Cerebellar cortex (tissue), 1 donor: Measurements from ENCODE around the gene FAM216B.
"Not testable (repeated sequence)": the region's sequence is repeated elsewhere in the genome, so short reads cannot be mapped to it uniquely, and the experiment has no call there.

Experiments used
- DNase-seq: peaks from one replicate; pipeline ENCODE4 v3.0.0-alpha.2; 2015; ENCODE audit warnings: low spot score

The FAM216B gene

DNA sequence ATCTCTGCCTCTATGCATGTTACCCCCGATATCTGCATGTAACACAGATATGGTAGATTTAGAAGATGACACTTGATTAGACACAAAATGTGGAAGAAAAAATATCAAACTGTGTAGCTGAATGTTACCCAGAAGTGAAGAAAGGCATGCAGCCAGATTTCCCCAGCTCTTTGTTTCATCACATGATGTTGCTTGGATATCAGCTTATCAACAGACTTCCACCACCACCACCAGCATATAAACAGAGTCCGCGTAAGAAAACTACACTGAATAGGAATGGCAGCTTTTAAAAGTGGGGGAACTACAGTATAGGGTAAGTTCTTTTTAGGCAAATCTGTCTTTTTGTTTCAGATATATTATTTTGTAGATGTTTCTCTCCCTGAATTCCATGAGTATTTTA, at the start of gene FAM216B:
TSS of gene FAM216B (plus strand) at position 233 of the 400 bp plus-strand sequence. CDS start 2,484 bp downstream, outside the sequence.
- no peak for DNase-seq

DNA sequence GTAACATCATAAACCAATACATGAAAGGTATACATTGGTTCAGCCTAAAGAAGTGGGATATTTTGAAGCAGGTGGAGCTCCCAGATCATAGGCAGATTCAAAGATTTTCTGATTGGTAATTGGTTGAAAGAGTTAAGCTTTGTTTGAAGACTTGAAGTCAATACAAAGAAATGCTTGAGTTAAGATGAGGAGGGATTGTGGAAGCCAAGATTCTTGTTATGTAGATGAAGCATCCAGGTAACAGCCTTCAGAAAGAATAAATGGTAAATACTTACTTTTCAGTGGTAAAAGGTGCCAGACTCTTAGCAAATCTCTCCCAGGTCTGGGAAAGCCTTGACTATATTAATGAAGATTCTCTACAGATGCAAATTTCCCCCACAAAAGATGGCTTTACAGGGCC, 49.3 kb upstream of the FAM216B start:
- DNase-seq: no peak

- DNase-seq: no peak
Measured at GRCh38 chr13:42733046-42733445, 48.3 kb upstream of the FAM216B start.

DNA sequence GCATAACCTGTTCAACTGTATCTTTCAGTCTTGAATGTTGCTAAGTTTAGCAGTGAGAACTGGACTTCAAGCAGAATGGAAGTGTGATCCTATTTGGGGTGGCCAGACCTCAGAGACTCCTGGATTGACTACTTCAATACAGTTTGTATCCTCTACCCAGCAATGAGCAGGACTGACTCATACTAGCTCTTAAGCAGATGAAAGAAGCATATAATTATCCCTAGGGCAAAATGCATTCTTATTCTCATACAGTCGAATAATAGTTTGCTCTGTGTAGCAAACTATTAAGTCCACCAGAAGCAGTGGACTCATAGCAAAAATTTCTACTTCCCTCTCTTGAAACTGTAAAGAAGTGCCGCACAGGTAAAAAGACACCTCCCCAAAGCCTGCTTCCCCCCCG, 46.4 kb upstream of the FAM216B start:
- no peak for DNase-seq

DNA sequence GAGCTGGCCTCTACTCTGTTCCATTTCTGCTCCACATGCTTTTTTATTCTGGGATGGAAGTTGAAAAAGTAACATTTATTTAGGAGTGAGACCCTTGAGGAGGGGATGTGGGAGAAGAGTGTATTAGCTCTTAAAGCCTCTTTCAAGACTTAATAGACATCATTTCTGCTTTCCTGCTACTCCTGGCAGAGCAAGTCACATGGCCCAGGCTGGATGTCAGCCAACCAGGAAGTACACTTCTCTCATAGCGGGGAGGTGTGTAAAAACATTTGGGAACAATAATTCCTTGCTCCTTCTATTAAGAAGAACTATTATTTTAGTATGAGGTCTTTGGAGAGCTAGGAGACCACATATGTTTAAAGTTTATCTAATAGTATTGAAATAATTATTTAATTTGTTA, 40.6 kb upstream of the FAM216B start:
- DNase-seq: no peak

GRCh38 chr13:42741914-42742313, 39.5 kb upstream of the FAM216B start:
- no peak for DNase-seq

DNA sequence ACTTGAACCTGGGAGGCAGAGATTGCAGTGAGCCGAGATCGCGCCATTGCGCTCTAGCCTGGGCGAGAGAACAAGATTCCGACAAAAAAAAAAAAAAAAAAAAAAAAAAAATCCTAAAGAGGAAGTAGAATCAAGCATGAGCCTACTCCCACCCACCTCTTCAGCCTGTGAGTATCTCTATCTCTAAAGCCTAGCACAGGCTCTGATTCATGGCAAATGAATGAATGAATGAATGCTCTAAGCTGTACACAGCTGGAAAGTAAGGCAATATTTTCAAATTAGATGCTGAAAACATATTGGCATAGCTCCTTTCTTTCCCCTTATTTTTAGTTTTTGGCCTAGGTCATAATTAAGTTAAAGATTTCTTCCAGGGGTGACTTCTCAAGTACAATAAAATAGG, 35.7 kb upstream of the FAM216B start:
- DNase-seq: no peak

- DNase-seq: no peak
Measured at GRCh38 chr13:42746866-42747265, 34.5 kb upstream of the FAM216B start.

DNA sequence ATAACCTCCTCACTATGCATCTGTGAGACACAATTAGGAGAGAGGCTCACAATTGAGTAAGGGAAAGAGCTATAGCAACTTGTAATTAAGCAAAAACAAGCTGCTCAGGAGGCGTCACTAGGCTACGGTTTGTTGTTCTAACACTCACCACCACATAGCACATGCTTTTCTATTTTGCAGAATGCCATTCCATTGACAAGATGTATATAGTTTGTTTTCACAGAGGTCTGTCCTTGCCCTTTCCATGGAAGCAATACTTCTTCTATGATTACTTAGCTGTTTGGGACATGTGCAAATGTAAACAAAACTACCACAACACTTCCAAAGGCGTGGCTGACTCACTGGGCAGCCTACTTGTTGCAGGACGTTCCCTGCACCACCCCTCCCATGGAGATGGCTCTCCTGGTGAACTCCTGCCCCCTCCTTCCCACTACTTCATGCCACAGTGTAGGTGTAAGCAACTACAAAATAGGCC, 33.9 kb upstream of the FAM216B start:
- no peak for DNase-seq

- DNase-seq: no peak
Measured at GRCh38 chr13:42750794-42751193, 30.6 kb upstream of the FAM216B start.

- no peak for DNase-seq
Measured at GRCh38 chr13:42751693-42752092, 29.7 kb upstream of the FAM216B start.

GRCh38 chr13:42752731-42753130, 28.7 kb upstream of the FAM216B start:
- no peak for DNase-seq

DNA sequence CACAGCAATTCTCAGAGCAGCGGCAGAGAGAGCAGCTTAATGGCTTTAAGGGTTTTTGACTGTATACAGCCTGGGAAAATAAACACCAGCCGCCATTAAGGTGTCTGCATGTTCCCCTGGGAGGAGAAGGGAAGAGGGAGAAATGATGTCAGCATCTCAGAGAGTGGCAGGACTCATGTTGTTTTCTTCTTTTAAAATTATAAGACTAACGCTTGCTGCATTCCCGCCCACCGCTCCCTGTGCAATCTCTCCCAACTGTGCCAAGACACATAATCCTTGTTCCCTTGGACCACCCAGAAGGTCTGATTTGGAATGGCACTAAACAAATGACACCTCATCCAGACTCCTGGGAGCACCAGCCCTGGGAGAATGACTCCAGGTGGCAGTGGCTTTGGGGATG, 27.7 kb upstream of the FAM216B start:
- no peak for DNase-seq

GRCh38 chr13:42754801-42755510, 26.4 kb upstream of the FAM216B start:
- DNase-seq: no peak

DNA sequence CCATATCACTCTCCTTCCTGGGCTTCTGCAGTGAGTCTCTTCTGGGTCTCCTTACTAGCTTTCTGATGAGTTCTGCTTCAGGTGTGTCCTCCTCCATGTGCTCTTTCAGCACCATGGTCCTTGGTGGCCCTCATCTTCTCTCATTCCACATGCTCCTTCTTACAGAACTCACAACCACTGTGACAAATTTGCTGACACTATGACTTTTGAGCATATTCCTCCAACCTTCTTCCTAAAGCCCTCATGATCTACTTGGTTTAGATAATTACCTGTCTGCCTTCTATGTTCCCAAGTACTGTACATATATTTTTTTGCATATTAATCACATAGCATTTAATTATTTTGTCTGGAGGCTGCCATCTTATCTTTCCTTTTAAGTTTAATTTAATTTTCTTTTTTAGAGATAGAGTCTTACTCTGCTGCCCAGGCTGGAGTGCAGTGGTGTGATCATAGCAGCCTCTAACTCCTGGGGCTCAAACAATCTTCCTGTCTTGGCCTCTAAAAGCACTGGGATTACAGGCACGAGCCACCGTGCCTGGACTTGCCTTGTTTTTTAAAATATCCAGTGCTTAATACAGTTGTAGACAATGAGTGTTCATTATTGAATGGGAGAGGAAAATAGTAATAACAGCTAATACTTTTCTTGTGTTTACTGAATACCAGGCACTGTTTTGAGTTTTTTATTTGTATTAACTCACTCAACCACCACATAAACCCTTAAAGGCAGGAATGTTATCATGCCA, 23.5 kb upstream of the FAM216B start:
- DNase-seq: no peak

DNA sequence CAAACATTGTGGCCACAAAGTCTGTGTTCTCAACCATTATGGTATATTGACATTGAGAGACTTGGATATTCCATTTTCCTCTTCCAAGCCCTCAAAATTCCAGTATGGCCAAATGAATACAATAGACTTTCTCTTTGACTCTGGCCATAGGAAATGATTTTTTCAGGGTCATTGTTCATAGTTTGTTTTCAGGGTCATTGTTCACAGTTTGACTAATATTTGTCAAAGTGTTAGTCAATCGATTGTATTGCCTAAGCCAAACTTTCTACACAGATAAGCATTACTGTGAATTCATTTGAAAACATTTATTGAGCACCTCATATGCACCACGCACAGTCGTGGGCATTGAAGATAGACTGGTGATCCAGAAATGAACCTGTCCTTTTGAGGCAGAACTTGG, 22.9 kb upstream of the FAM216B start:
- no peak for DNase-seq

DNA sequence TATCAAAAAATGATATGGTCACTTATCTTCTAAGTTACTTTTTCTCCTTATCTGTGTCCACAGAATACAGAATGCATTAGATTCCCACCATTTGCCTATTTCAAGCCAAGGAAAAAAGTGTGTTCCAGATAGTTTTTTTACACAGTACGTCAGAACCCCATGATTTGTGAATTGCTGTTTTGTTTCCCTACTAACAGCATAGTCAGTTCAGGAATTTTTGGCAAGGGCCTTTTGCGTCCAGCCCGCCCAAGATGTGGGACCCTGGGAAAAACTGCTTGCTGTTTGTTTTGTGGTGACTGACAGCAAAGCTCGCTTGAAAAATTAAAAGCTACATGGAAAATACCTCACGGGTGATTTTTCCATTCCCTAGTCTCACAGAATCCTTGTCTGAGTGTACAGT, 20.4 kb upstream of the FAM216B start:
- DNase-seq: no peak

- no peak for DNase-seq
Measured at GRCh38 chr13:42762251-42762650, 19.1 kb upstream of the FAM216B start.

DNA sequence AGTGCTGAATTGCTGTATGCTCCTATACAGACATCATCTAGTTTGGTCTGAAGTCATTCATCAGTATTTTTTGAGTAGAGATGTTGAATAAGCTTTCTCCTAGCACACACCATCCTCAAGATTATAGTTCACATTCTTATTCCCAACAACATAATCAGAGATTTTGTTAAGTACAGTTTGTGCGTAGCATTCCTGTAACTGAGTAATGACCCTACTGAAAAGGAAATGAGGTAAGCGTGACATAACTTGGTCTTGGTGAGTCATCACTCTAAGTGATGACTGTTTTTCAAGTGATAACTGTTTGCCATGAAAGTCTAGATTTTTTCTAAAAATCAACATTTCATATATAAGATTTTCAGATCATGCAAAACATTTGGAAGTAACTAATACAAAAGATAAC, 18.5 kb upstream of the FAM216B start:
- no peak for DNase-seq

DNA sequence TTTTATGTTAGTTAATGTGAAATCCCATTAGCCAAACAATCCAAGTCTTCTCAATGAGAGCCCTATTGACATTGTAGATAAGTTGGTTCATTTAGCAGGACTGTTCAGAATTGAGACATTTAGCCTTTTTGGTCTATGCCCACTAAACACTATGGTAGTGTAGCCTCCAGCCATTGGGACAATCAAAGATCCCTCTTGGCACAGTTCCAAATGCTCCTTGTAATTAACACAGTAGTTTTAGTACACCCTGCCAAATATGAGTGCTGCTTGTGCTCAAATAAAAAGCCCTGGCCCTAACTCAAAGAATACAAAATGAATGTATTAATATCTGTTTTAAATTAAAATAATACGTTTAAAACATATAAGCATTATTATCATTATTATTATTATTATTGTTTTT, 15.4 kb upstream of the FAM216B start:
- DNase-seq: no peak

GRCh38 chr13:42769650-42770049, 11.7 kb upstream of the FAM216B start:
- no peak for DNase-seq

- not testable (repeated sequence) for DNase-seq
Measured at GRCh38 chr13:42776558-42776957, 4.8 kb upstream of the FAM216B start.

DNA sequence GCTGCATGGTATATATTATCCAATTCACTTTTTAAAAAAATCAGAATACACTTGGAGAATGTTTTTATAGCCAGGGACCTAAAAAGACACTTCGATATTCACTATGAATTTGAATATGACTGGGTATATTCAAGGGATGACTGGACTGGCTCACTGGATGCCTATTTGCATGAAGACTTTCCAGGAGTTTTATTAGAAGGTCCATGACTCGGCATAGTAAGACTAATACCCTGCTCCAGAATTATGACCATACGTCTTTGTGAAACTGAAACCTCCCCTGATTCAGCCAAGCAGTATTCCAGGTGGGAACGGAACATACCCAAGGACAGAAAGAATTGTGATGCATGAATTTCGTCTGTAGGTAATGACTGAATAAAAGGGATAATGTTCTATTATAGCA, 3.9 kb upstream of the FAM216B start:
- no peak for DNase-seq

DNA sequence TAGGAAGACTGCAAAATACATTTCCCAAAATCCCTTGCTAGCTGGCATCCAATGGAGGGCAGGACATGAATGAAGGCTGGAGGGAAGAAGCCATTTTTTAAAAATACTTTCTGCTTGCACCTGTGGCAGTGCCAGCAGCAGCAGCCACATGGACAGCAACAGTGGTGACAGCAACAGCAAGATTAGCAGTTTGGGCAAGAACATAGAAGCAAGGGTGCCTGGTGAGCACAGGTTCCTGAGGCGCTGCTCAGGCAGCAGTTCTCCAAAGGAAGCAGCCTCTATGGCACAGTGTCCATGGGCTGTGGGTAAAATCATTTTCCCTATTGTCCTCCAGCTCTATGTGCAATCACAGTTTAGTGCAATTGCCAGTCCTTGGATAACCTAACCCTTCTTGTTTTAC, 1.3 kb upstream of the FAM216B start:
- no peak for DNase-seq
